ENCODE measurements around the gene MSANTD4. TPM values are rescaled to one million over a fixed set of nuclear protein-coding genes. Genes with fewer than 3 reads are reported as not detected.

MSANTD4 gene
- total RNA-seq, 4 donors from 2014 or later: 22.8 to 57.7 (median 31.6) TPM

GRCh38 chr11:105975128-105975527, 46.9 kb downstream of the MSANTD4 start:
- Histone ChIP-seq H3K27ac (no peak overlapping the region), H3K27me3 (no peaks in the 10 kb centered on the region), H3K4me3 (no peak overlapping the region), H3K4me1 (no peaks in the 10 kb centered on the region), H3K9me3 (no peaks in the 10 kb centered on the region), H3K36me3 (no peaks in the 10 kb centered on the region)
- intact Hi-C loops (cut with DNase I; ENCODE audit: low total_unique reads): no loop called here
- DNase-seq: no peak
- TF ChIP-seq POLR2A (IDR thresholded peaks at IDR 0.05) (no peak), CTCF (IDR thresholded peaks at IDR 0.05) (no peak)

GRCh38 chr11:105969756-105970155, 52.3 kb downstream of the MSANTD4 start:
- Histone ChIP-seq H3K4me1 (no peaks in the 10 kb centered on the region), H3K4me3 (no peak overlapping the region), H3K27me3 (no peaks in the 10 kb centered on the region), H3K27ac (no peak overlapping the region), H3K9me3 (no peaks in the 10 kb centered on the region), H3K36me3 (no peaks in the 10 kb centered on the region)
- intact Hi-C loops (cut with DNase I; ENCODE audit: low total_unique reads): no loop called here
- TF ChIP-seq POLR2A (IDR thresholded peaks at IDR 0.05) (no peak), CTCF (IDR thresholded peaks at IDR 0.05) (no peak)
- no peak for DNase-seq

GRCh38 chr11:105968021-105968697, 53.9 kb downstream of the MSANTD4 start:
- Histone ChIP-seq H3K9me3 (no peaks in the 10 kb centered on the region), H3K4me3 (no peak overlapping the region), H3K27ac (no peak overlapping the region), H3K36me3 (no peaks in the 10 kb centered on the region), H3K4me1 (no peaks in the 10 kb centered on the region), H3K27me3 (no peaks in the 10 kb centered on the region)
- intact Hi-C loops (cut with DNase I; ENCODE audit: low total_unique reads): no loop called here
- TF ChIP-seq CTCF (IDR thresholded peaks at IDR 0.05): no peak
- no peak for TF ChIP-seq POLR2A (IDR thresholded peaks at IDR 0.05)
- DNase-seq: no peak

- TF ChIP-seq CTCF (IDR thresholded peaks at IDR 0.05) (no peak), POLR2A (IDR thresholded peaks at IDR 0.05) (no peak)
- intact Hi-C loops (cut with DNase I; ENCODE audit: low total_unique reads): no loop called here
Observed at GRCh38 chr11:105960252-105961245, 61.5 kb downstream of the MSANTD4 start.

More at GRCh38 chr11:105960252-105961245, 61.5 kb downstream of the MSANTD4 start:
- DNase-seq: no peak
- H3K4me1 ChIP-seq: no peaks in the 10 kb centered on the region
- H3K36me3 ChIP-seq: no peaks in the 10 kb centered on the region
- H3K9me3 ChIP-seq: no peaks in the 10 kb centered on the region
- no peak overlapping the region for H3K27ac ChIP-seq
- H3K27me3 ChIP-seq: no peaks in the 10 kb centered on the region
- H3K4me3 ChIP-seq: no peak overlapping the region

Small RNA genes within 50 kb of the gene (small RNA-seq; reads per million reads assigned to genes)
- gene RNU6-277P: not detected

Other genes with a start within 250 kb of the MSANTD4 start
- gene KBTBD3, start 55.1 kb upstream of the MSANTD4 start, total RNA-seq: 10 to 100 TPM in 1 of 4 donors, 1 to 10 TPM in 3; 2.6 to 15.0 (median 8.5) TPM
- 10 to 100 TPM in 3 of 4 donors, 1 to 10 TPM in 1; 5.9 to 87.0 (median 27.5) TPM for gene AASDHPPT, start 55.4 kb upstream of the MSANTD4 start, total RNA-seq